Stimulated activated effector memory CD8-positive, alpha-beta T cell treated with anti-CD3 and anti-CD28 coated beads, Interleukin-12 subunit alpha, Interleukin-12 subunit beta, amount 100 ng/mL, for 72 hours (primary cell): ENCODE data around the gene RREB1.

Experiments
- ATAC-seq: fragments of 150-1000 bp; cut with Tn5 transposase; 2 replicates; pipeline ENCODE4 v1.10.0; 2021
- DNase-seq, 2 donors: peaks; one replicate each; pipeline ENCODE4 v3.0.0; 2021 to 2022; ENCODE audit warnings: low spot score in 2 of 2
- H3K27ac Mint-ChIP-seq: one replicate; pipeline ENCODE4 v1.8.0; 2022; ENCODE audit warnings: mild to moderate bottlenecking, mixed read lengths
- H3K36me3 Mint-ChIP-seq: one replicate; pipeline ENCODE4 v1.8.0; 2022; ENCODE audit warnings: mild to moderate bottlenecking, mixed read lengths
- H3K4me1 Mint-ChIP-seq: one replicate; pipeline ENCODE4 v1.8.0; 2022; ENCODE audit warnings: mixed read lengths
- H3K4me3 Mint-ChIP-seq: one replicate; pipeline ENCODE4 v1.8.0; 2022; ENCODE audit warnings: mild to moderate bottlenecking, mixed read lengths
- H3K9me3 Mint-ChIP-seq: one replicate; pipeline ENCODE4 v1.8.0; 2022; ENCODE audit warnings: mixed read lengths

RREB1 gene

DNA sequence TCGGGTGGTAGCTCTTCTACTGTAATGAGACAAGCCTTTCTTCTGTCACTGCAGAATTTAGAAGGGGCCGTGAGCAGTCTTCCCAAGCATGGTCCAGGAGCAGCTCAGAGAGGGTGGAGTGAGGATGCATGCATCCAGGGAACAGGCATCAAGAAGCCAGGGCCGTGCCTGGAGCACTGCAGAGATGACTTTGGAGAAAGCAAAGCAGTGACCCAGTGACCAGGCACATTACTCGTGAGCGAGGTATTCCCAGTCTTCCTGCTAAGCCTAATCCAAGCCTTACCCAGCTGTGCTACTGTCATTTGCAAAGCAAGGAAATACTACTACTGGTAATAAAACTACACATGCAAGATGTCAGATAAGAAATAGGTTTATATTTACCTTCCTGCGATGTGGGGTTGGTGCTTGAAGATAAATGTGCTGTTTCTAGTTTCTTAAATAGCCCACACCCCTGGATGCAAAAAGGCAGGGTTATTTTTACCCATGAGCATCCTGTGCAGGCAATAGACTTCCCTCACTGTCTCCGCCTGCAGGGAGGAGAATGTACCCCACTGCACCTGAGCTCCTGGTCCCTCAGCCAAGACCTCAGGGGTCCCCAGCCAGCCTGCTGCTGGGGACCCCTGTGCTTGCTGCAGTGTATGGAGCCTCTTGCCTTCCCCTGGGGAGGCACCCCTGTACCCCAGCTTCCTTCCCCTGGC is 142.3 kb downstream of the RREB1 start:
- ATAC-seq (no peak), DNase-seq (no peak)
- Mint-ChIP-seq H3K4me1 (peaks cover 6% of the 10 kb centered on the region), H3K9me3 (no peaks in the 10 kb centered on the region), H3K27ac (no peak overlapping the region), H3K36me3 (peaks cover 69% of the 10 kb centered on the region), H3K4me3 (no peak overlapping the region)

DNA sequence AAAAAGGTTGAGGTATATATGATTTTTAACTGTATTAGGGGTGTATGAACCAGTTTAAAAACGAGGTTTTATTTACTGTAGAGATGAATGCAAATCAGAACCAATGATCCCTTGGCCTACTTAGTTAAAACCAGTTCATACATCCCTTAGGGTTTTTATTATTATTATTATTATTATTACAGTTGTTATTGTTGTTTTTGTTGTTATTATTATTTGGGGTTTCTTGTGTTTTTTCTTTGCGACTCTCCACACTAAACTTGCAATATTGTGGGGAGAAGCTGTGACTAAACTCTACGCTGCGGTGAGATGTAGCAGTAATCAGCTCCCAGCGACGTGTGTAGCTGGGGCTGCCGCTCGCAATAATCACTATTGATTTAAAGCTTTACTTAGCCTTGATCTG is 143.1 kb downstream of the RREB1 start:
- Mint-ChIP-seq H3K27ac (no peak overlapping the region), H3K4me3 (no peak overlapping the region), H3K4me1 (peaks cover 6% of the 10 kb centered on the region), H3K9me3 (no peaks in the 10 kb centered on the region), H3K36me3 (peaks cover 64% of the 10 kb centered on the region)
- ATAC-seq = no peak
- no peak for DNase-seq

DNA sequence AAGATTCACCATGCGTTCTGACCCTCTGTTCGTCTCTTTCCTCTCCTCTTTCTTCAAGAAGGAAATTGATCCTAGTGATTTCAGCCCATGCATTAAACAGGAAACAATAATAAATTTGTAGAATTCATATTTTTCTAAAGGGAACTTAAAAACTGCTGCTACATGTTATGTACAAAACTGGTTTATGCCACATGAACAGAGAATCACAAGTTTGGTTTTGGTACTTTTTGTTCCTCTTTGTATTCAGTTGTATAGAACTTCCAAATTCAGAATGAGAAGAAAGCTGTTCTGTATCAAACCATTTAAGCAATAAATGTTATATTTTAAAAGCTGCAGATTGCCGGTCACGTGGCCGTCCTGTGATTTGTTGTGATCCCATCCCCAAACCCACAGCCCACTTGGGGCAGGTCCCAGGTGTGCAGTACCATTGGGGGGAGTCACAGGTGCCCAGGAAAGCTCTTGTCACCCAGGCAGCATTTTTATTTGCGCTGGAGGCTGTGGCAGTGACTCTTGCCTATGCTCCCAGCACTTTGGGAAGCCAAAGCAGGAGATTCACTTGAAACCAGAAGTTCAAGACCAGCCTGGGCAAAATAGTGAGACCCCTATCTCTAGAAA is 144.0 kb downstream of the RREB1 start:
- Mint-ChIP-seq H3K36me3 (peaks cover 55% of the 10 kb centered on the region), H3K4me1 (peaks cover 6% of the 10 kb centered on the region), H3K4me3 (no peak overlapping the region), H3K9me3 (no peaks in the 10 kb centered on the region), H3K27ac (no peak overlapping the region)
- DNase-seq (no peak), ATAC-seq (no peak)

DNA sequence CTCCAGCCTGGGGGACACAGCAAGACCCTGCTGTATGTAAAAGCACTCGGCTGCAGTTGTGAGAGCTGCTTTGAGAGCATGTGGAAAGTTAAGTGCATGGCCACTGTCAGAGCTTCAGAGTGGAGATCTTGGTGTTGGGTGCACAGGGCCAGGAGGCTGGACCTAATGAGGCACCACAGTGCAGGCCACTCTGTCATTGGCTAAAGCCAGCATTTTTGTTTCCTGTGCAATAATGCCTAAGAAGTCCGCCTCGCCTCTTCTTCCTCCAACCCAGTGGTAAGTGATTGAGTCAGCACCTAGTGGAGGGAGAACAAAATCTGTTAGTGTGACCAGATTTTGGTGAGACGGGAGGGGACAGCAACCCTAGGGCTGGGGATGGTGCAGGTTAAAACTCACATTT is 144.6 kb downstream of the RREB1 start:
- no peak for ATAC-seq
- H3K4me1 Mint-ChIP-seq = peaks cover 6% of the 10 kb centered on the region
- H3K27ac Mint-ChIP-seq = no peak overlapping the region
- H3K36me3 Mint-ChIP-seq = peaks cover 50% of the 10 kb centered on the region
- H3K9me3 Mint-ChIP-seq = no peaks in the 10 kb centered on the region
- no peak for DNase-seq
- no peak overlapping the region for H3K4me3 Mint-ChIP-seq

DNA sequence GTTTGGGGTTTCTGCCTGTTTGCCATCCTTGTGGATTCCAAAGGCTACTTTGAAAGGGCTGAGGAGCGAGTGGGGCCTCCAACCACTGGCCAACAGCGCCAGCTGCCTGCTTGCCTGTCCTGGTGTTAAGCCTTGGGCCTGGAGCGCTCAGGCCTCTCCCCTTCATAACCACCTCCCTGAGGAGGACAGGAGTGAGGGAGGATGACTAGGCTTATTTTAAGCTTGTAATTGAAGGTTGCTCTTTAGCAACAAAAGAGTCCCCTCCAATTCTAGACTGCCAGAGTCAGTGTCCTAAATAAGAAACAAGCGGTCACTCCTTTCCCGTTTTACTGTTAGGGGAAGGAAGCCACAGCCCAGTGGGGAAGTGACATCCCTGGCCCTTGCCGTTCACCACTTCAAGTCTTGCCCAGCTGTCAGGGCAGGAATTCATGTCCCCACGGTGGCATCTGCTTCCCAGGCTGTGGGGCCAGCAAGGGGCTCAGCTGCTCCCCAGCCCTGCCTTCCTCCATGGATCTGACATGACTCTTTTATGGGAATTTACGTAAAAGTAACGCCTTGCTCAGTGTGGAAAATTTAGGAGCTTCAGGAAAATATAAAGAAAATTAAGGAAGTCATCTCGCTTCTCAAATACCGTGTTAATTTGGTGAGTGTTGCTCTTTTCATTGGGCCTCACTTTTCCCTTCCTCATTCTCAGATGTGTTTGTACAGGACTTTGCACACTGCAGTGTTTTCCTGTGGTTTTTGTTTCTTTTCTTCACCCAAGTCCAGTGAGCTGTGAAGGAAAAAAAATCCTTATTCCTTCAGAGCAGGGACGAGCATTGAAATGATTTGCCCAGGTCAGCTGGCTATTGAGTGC is 147.4 kb downstream of the RREB1 start:
- Mint-ChIP-seq H3K4me3 (no peak overlapping the region), H3K36me3 (peaks cover 21% of the 10 kb centered on the region), H3K27ac (no peak overlapping the region), H3K9me3 (no peaks in the 10 kb centered on the region), H3K4me1 (peaks cover under 1% of the 10 kb centered on the region)
- peak; percentile 3 for ATAC-seq
- DNase-seq = no peak

DNA sequence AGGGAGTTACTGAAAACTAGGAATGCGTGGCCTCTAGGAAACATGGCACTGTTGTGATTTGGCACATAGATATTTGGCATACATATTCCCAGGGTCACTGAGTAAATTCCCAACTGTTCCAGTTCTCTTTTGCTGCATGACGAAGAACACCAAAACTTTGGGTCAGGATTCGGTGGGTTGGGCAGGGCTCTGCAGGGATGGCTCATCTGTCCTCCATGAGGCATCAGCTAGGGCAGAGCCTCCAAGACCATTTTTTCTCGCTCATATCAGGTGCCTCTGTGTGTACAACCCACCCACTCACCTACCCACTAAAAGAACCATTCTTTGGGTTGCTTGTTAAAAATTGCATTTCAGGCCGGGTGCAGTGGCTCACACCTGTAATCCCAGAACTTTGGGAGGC is 148.2 kb downstream of the RREB1 start:
- no peaks in the 10 kb centered on the region for H3K9me3 Mint-ChIP-seq
- ATAC-seq (no peak), DNase-seq (no peak)
- H3K36me3 Mint-ChIP-seq = peaks cover 14% of the 10 kb centered on the region
- H3K4me3 Mint-ChIP-seq = no peak overlapping the region
- no peak overlapping the region for H3K27ac Mint-ChIP-seq
- H3K4me1 Mint-ChIP-seq = peaks cover 7% of the 10 kb centered on the region

DNA sequence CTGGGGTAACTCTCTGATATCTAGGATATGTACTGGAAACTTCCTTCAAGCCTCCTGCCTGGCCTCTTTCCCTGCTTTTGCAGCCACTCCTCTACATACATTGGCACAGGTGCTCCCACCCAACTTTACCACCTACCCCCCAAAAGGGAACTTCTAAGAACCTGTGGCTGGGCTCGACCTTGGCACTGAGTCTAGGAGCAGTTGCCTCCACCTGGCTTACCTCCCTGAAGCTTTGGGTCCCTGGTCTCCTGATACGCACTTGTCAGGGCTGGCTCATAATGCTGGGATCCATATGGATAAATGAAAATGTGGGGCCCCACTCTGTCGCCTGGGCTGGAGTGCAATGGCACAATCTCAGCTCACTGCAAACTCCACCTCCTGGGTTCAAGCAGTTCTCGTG is 149.0 kb downstream of the RREB1 start:
- no peak for DNase-seq
- no peak overlapping the region for H3K4me3 Mint-ChIP-seq
- H3K27ac Mint-ChIP-seq = no peak overlapping the region

DNA sequence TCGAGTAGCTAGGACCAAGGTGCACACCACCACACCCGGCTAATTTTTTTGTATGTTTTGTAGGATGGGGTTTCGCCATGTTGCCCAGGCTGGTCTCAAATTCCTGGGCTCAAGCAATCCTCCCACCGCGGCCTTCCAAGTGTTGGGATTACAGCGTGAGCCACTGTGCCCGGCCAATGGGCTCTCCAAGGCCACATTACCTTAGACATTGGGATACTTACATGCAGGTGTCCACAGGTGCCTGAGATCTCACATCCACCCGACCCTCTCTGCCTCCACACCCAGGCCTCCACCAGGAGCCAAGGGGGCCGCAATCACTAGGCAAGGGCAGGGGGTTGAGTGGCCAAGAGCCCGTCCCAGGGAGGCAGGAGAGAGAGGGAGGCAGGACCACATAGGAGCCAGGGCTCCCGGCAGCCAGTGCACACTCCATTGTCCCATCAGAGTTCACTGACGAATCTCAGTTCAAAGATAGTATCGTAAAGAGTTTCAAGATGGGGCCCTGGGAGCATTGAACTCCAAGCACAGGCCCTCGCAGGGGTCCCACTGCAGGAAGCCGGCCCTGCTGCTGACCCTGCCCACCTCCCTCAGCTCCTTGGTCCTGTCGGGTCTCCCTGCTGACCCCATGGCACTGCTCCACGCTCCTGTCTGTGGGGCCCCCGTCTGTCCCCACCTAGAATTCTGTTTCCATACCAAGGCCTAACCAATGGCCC is 149.9 kb downstream of the RREB1 start:
- H3K36me3 Mint-ChIP-seq = no peaks in the 10 kb centered on the region

More for the DNA sequence above, 149.0 kb downstream of the RREB1 start:
- ATAC-seq = no peak
- no peaks in the 10 kb centered on the region for H3K9me3 Mint-ChIP-seq
- peaks cover 6% of the 10 kb centered on the region for H3K36me3 Mint-ChIP-seq
- peaks cover 13% of the 10 kb centered on the region for H3K4me1 Mint-ChIP-seq

DNA sequence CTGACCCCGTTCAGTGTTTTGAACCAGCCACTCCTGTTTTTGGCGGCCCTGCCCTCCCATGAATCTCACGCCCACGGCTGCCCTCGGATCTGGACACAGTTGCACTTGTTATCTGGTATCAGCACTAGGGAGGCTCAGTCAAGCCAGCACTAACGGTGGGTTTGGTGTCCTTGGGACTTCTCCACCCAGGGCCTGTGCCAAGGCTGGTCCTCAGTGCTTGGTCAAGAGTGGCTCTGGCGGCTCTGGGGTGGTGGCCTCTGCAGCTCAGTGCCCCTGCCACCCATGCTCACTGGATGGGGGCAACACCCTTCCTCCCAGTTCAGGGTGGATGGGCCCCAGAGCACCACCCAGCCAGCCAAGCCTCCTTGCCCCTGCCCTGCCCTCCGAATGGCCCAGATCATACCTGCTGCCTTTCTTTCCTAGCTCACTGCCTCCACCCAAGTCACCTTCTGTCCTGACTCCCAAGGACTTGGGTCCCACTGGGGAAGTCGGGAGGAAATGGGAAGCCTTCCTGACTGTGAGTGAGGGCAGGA is 150.5 kb downstream of the RREB1 start:
- H3K27ac Mint-ChIP-seq = no peak overlapping the region
- H3K4me3 Mint-ChIP-seq = no peak overlapping the region
- no peaks in the 10 kb centered on the region for H3K9me3 Mint-ChIP-seq
- peaks cover 20% of the 10 kb centered on the region for H3K4me1 Mint-ChIP-seq
- no peaks in the 10 kb centered on the region for H3K36me3 Mint-ChIP-seq
- no peak for DNase-seq
- ATAC-seq = no peak

More for the DNA sequence above, 149.9 kb downstream of the RREB1 start:
- Mint-ChIP-seq H3K4me1 (peaks cover 20% of the 10 kb centered on the region), H3K27ac (no peak overlapping the region), H3K4me3 (no peak overlapping the region), H3K9me3 (no peaks in the 10 kb centered on the region)
- DNase-seq (no peak), ATAC-seq (no peak)

DNA sequence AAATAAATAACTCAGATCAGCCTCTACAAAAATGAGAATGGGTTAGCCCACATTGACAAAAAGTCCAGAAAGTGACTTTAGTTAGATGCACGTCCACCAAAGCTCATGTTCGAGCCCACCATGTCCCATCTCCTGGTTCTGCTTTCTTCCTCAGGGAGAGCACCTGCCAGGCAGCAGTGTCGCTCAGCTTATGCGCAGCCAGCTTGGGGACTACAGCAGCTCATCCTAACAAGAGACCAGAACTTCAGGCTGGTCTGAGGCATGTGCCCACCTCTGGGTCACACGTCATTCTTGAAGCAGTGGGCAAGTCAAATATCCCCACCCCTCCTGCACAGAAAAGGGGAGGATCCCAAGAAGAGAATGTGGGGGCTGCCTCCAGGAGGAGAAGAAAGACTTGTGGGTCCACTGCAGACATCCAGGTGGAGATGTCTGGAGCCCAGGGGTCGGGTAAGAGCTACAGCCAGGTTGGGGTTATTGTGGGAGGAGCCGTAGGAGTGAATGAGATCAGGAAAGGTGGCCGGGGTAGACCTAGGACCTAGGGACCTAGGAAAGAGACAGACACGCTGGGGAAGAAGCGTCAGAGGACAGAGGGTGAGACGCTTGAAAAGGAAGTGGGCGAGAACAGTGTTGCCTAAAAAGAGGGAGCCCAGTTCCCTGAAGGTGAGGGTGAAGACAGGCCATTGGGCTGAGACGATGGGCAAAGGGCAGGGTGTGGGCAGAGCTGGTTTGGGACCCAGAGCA is 152.7 kb downstream of the RREB1 start:
- no peak for DNase-seq
- H3K9me3 Mint-ChIP-seq = no peaks in the 10 kb centered on the region
- H3K4me3 Mint-ChIP-seq = peak overlapping the region; percentile 73
- no peaks in the 10 kb centered on the region for H3K36me3 Mint-ChIP-seq
- peak; percentile 7 for ATAC-seq
- H3K27ac Mint-ChIP-seq = peak overlapping the region; percentile 83
- H3K4me1 Mint-ChIP-seq = peaks cover 20% of the 10 kb centered on the region

DNA sequence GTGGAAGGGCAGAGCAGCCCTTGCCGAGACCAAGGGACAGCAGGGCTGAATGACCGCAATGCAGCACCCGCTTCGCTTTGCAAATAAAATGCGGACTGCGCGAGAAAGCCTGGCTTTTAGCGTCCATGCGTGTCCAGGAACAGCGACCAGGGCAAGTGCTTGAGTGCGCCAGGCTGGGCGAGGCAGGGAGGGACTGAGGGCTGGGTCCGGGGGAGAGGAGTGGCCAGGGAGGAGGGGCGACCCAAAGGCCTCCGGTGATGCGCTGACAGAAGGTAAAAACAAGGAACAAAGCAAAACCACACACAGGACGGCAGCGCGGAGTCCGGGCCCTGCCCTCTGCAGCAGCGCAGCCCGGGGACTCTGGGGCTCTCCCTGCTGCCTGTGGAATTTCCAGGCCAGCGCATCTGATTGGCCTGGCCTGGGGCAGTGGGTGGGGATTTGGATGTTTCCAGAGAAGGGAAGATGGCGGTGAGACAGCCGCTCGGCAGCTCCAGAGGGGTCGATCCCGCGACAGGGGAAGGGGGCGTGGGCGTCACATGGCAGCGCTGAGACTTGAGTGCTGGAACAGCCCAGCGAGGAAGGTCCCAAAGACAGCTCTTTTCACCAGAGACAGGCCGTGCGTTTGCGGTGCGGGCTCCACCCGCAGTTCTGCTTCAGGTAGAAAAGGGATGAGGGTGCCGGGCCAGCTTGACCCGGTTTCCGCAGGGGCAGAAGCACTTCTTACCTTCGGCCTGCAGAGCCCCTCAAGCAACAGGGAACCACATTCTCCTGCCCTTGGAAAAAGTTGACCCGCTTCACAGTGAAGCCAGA is 153.5 kb downstream of the RREB1 start:
- Mint-ChIP-seq H3K27ac (peak overlapping the region; percentile 83), H3K36me3 (no peaks in the 10 kb centered on the region), H3K4me1 (peaks cover 20% of the 10 kb centered on the region), H3K9me3 (no peaks in the 10 kb centered on the region), H3K4me3 (peak overlapping the region; percentile 73)
- ATAC-seq (peak; percentile 80), DNase-seq (peak in 1 of 2 donors; percentile 12)

DNA sequence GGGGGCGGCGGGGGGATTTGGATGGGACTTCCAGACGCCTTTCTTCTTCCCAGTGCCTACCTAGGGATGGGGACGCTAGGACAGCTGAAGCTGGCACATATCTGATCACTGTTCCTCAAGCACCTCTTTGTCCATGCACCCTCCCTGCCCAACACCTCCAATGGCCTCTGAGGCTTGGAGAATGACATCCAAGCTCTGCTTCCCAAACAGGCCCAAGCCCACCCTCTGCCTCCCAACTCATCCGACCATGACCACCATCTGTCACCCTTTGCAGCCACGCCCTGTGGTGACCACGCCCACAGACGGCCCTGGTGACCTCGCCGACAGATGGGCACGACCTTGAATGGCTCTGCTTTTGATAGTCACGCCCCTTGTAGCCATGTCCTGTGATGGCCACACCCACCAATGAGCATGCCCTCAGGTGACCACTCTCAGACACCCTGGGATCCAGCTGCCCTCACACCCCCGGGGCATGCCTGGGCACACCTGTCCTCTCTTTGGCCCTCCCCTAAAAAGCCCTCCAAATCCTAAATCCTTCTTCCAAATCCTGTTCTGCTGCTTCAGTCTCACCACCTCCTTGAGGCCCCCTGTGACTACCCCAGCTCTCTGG is 154.2 kb downstream of the RREB1 start:
- no peaks in the 10 kb centered on the region for H3K36me3 Mint-ChIP-seq
- H3K27ac Mint-ChIP-seq = no peak overlapping the region
- no peaks in the 10 kb centered on the region for H3K9me3 Mint-ChIP-seq
- no peak for DNase-seq
- H3K4me1 Mint-ChIP-seq = peaks cover 20% of the 10 kb centered on the region
- peak overlapping the region; percentile 73 for H3K4me3 Mint-ChIP-seq
- ATAC-seq = no peak

DNA sequence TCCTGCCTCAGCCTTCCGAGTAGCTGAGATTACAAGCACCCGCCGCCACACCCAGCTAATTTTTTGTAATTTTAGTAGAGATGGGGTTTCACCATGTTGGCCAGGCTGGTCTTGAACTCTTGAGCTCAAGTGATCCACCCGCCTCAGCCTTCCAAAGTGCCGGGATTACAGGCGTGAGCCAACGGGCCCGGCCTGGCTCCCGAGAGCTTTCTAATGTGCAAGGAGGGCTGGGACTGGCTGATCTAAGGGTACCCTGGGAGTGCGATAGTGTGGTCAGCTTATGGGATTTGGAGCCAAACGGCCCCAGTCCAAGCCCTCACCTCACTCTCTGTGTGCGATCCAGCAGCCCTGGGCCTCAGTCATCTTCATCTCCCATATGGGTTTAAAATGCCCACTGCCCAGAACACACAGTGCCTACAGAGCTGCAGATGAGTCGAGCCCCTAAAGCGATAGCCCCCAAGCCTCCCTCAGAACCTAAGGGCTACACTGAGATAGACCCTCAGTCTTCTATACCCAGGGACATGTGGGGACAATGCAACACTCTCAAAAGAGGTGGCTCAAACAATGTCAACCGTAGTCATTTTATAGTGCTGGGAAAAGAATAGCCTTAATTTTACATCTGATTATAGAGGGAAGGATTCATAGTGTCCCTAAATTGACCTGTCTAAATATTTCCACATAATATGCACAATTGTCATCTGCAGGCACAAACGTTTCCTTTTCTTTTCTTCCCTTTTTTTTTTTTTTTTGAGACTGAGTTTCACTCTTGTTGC is 155.2 kb downstream of the RREB1 start:
- peaks cover 20% of the 10 kb centered on the region for H3K4me1 Mint-ChIP-seq
- H3K4me3 Mint-ChIP-seq = peak overlapping the region; percentile 73
- DNase-seq = no peak
- no peaks in the 10 kb centered on the region for H3K36me3 Mint-ChIP-seq
- no peak overlapping the region for H3K27ac Mint-ChIP-seq
- ATAC-seq = no peak
- no peaks in the 10 kb centered on the region for H3K9me3 Mint-ChIP-seq
